ENCODE results near the gene TEX29. TPM values are rescaled to one million over a fixed set of nuclear protein-coding genes. Genes with fewer than 3 reads are reported as not detected.

TEX29 gene
- polyA plus RNA-seq, 1 of the 3 experiments (the other 2 are of a cell fraction), result 0.18 TPM

DNA sequence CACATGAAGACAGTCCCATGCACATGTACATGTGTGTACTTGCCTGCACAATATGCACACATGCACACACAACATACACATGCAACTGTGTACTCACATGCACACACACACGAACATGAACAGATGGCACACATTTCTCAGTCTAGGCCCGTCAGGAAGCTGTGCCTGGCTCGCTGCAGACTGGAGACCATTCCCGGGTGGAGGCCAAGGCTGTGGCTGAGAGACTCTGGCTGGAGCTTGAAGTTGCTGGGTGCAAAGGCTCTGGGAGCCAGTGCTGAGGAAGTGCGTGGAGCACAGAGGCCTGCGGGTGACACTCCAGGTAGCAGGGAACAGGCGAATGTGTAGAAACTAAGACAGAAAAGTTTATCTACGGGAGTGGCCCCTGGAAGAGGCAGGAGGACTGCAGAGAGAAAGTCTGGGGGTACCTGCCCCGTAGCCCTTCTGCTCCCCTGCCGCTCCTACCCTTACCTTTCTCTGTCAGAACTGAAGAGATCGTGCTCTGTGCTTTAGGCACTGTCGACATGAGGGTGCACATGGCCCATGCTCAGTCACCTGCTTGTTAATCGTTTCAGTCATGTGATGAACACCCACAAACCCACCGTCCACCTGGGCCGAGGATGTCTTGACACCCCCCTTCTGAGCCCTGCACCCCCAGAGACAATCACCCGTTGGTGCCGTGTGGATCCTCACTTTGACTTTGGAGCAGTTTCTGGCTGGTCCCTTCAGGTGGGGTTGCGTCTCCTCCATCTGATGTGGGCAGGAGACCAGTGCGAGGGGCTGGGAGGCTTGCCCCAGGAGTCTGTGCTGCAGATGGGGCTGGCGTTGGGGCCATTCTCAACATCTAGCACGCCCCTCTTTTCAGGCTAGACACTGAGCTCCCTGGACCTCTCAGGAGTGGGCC is 69.4 kb downstream of the TEX29 start:
- H3K9me2 ChIP-seq, result no peaks in the 10 kb centered on the region
- H3K27ac ChIP-seq (ENCODE audit: low read depth in 2 of 2, low read length in 1 of 2), result no peak overlapping the region
- CTCF ChIA-PET, result no interaction called here
- no peaks in the 10 kb centered on the region for H3K36me3 ChIP-seq (replicated peaks in 1 of 2; ENCODE audit: control insufficient read depth in 1 of 2, insufficient read depth in 2 of 2, low read length in 1 of 2)
- no peak overlapping the region for H3K4me2 ChIP-seq
- peaks cover 0 to 8% of the 10 kb centered on the region in 2 experiments; a peak in 1 of 4 replicates for H3K4me1 ChIP-seq (ENCODE audit: control insufficient read depth in 1 of 2, insufficient read depth in 2 of 2, low read depth in 1 of 2, low read length in 1 of 2)
- no peak overlapping the region for H2AFZ ChIP-seq (ENCODE audit: low read depth)
- no peaks in the 10 kb centered on the region for H3K9me3 ChIP-seq
- no peaks in the 10 kb centered on the region for H3K79me2 ChIP-seq (ENCODE audit: insufficient read depth)
- WGBS (ENCODE audit: low lambda C conversion rate), result 28% methylated on average over 15 of the region's 21 CpGs
- H3K4me3 ChIP-seq (ENCODE audit: low read depth in 2 of 2, low read length in 1 of 2), result no peak overlapping the region
- TF ChIP-seq TCF12 (IDR thresholded peaks at IDR 0.05), result no peak
- no peak for TF ChIP-seq MEF2A (IDR thresholded peaks at IDR 0.05; ENCODE audit: borderline replicate concordance, low read depth)
- TF ChIP-seq MXI1 (IDR thresholded peaks at IDR 0.05; ENCODE audit: low read depth, low read length), result no peak
- TF ChIP-seq GABPA (IDR thresholded peaks at IDR 0.05; ENCODE audit: low read depth), result no peak
- no peak for TF ChIP-seq FOSL2 (IDR thresholded peaks at IDR 0.05; ENCODE audit: borderline replicate concordance, low read depth)
- no peak for TF ChIP-seq YY1 (IDR thresholded peaks at IDR 0.05; ENCODE audit: low read depth)
- TF ChIP-seq, protein P1, sequence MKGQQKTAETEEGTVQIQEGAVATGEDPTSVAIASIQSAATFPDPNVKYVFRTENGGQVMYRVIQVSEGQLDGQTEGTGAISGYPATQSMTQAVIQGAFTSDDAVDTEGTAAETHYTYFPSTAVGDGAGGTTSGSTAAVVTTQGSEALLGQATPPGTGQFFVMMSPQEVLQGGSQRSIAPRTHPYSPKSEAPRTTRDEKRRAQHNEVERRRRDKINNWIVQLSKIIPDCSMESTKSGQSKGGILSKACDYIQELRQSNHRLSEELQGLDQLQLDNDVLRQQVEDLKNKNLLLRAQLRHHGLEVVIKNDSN (IDR thresholded peaks at IDR 0.05; ENCODE audit: borderline replicate concordance, low read depth), result no peak
- no peak for TF ChIP-seq EZH2phosphoT487 (IDR thresholded peaks at IDR 0.05; ENCODE audit: borderline replicate concordance, low read depth)
- TF ChIP-seq, protein P2, sequence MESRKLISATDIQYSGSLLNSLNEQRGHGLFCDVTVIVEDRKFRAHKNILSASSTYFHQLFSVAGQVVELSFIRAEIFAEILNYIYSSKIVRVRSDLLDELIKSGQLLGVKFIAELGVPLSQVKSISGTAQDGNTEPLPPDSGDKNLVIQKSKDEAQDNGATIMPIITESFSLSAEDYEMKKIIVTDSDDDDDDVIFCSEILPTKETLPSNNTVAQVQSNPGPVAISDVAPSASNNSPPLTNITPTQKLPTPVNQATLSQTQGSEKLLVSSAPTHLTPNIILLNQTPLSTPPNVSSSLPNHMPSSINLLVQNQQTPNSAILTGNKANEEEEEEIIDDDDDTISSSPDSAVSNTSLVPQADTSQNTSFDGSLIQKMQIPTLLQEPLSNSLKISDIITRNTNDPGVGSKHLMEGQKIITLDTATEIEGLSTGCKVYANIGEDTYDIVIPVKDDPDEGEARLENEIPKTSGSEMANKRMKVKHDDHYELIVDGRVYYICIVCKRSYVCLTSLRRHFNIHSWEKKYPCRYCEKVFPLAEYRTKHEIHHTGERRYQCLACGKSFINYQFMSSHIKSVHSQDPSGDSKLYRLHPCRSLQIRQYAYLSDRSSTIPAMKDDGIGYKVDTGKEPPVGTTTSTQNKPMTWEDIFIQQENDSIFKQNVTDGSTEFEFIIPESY (IDR thresholded peaks at IDR 0.05; ENCODE audit: borderline replicate concordance, low read depth), result no peak
- TF ChIP-seq EP300 (IDR thresholded peaks at IDR 0.05; ENCODE audit: borderline replicate concordance in 1 of 2, low read depth in 1 of 2, low read length in 1 of 2), result no peak
- TF ChIP-seq RXRA (IDR thresholded peaks at IDR 0.05; ENCODE audit: borderline replicate concordance, low read depth), result no peak
- TF ChIP-seq, protein P3, sequence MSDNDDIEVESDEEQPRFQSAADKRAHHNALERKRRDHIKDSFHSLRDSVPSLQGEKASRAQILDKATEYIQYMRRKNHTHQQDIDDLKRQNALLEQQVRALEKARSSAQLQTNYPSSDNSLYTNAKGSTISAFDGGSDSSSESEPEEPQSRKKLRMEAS (IDR thresholded peaks at IDR 0.05; ENCODE audit: low read depth), result no peak
- TF ChIP-seq SMC3 (IDR thresholded peaks at IDR 0.05; ENCODE audit: low read depth, low read length), result no peak
- TF ChIP-seq, protein P4, sequence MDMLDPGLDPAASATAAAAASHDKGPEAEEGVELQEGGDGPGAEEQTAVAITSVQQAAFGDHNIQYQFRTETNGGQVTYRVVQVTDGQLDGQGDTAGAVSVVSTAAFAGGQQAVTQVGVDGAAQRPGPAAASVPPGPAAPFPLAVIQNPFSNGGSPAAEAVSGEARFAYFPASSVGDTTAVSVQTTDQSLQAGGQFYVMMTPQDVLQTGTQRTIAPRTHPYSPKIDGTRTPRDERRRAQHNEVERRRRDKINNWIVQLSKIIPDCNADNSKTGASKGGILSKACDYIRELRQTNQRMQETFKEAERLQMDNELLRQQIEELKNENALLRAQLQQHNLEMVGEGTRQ (IDR thresholded peaks at IDR 0.05; ENCODE audit: borderline replicate concordance, low read depth, low read length), result no peak
- TF ChIP-seq GATA2 (CRISPR knock-in tag; IDR thresholded peaks at IDR 0.05), result no peak
- no peak for TF ChIP-seq TEAD4 (IDR thresholded peaks at IDR 0.05; ENCODE audit: borderline replicate concordance, insufficient read depth)
- no peak for TF ChIP-seq RCOR1 (IDR thresholded peaks at IDR 0.05; ENCODE audit: low read length)
- TF ChIP-seq, protein P5, sequence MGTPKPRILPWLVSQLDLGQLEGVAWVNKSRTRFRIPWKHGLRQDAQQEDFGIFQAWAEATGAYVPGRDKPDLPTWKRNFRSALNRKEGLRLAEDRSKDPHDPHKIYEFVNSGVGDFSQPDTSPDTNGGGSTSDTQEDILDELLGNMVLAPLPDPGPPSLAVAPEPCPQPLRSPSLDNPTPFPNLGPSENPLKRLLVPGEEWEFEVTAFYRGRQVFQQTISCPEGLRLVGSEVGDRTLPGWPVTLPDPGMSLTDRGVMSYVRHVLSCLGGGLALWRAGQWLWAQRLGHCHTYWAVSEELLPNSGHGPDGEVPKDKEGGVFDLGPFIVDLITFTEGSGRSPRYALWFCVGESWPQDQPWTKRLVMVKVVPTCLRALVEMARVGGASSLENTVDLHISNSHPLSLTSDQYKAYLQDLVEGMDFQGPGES (IDR thresholded peaks at IDR 0.05; ENCODE audit: low read depth, low read length), result no peak
- DNase-seq, result no peak
- H3F3A ChIP-seq (replicated peaks; ENCODE audit: insufficient read depth), result no peaks in the 10 kb centered on the region
- no peak overlapping the region for H3K9ac ChIP-seq
- H3K27me3 ChIP-seq (ENCODE audit: insufficient read depth), result no peaks in the 10 kb centered on the region; the same call in 1 of the 2 replicates
- POLR2A ChIA-PET, result no interaction called here
- H4K20me1 ChIP-seq (ENCODE audit: insufficient read depth), result no peaks in the 10 kb centered on the region

Data from SK-N-SH (cell line).